HG03139 (cell line): ENCODE results near the gene VMO1.

Source experiments
- ATAC-seq: cut with Tn5 transposase; IDR thresholded peaks from one replicate; pipeline ENCODE4 v1.9.1; 2021; ENCODE audit not compliant: unreplicated experiment

Gene VMO1

GRCh38 chr17:4800462-4801196 is 14.5 kb upstream of the VMO1 start:
- no peak for ATAC-seq

- ATAC-seq = no peak
These were observed 10.4 kb upstream of the VMO1 start for GRCh38 chr17:4796552-4796920.

GRCh38 chr17:4795168-4795567 is 9.0 kb upstream of the VMO1 start:
- no peak for ATAC-seq

- ATAC-seq = no peak
These were observed 4.5 kb upstream of the VMO1 start for GRCh38 chr17:4790705-4791088.

GRCh38 chr17:4789951-4790704 is 4.0 kb upstream of the VMO1 start:
- peak; percentile 81 for ATAC-seq

- no peak for ATAC-seq
These were observed 3.5 kb upstream of the VMO1 start for GRCh38 chr17:4789701-4789950.

- no peak for ATAC-seq
These were observed 2.9 kb upstream of the VMO1 start, which contains the start of gene GLTPD2 for GRCh38 chr17:4788807-4789700. Gene GLTPD2, plus strand, starts transcription at chr17:4788964. Its CDS starts 48 bp downstream, at chr17:4789012.

GRCh38 chr17:4788159-4788806 is 2.1 kb upstream of the VMO1 start:
- ATAC-seq = no peak

GRCh38 chr17:4786516-4786915 is 352 bp upstream of the VMO1 start:
- ATAC-seq = no peak

GRCh38 chr17:4785311-4786105 is 656 bp downstream of the VMO1 start:
- ATAC-seq = no peak

GRCh38 chr17:4782652-4783051 is 3.5 kb downstream of the VMO1 start:
- ATAC-seq = no peak

- no peak for ATAC-seq
These were observed 5.7 kb downstream of the VMO1 start for GRCh38 chr17:4780325-4780955.

- no peak for ATAC-seq
These were observed 8.0 kb downstream of the VMO1 start for GRCh38 chr17:4777969-4778760.

- ATAC-seq = no peak
These were observed 13.9 kb downstream of the VMO1 start for GRCh38 chr17:4772235-4772613.

GRCh38 chr17:4771519-4772234 is 14.5 kb downstream of the VMO1 start, which contains the start of gene TM4SF5:
Gene TM4SF5, plus strand, starts transcription at chr17:4771886. Its CDS starts 37 bp downstream, at chr17:4771923.
- no peak for ATAC-seq

GRCh38 chr17:4769628-4770027 is 16.5 kb downstream of the VMO1 start:
- ATAC-seq = no peak

GRCh38 chr17:4768298-4768697 is 17.9 kb downstream of the VMO1 start:
- ATAC-seq = no peak

- ATAC-seq = no peak
These were observed 19.4 kb downstream of the VMO1 start for GRCh38 chr17:4766723-4767122.
